H1 (cell line): Measurements from ENCODE around the gene SP7. TPM values are rescaled to one million over a fixed set of nuclear protein-coding genes. Genes with fewer than 3 reads are reported as not detected.

Experiments
- CTCF ChIA-PET: fragments of 300-600 bp; sonication (Branson Sonifier 250); formaldehyde crosslinking; loops from one replicate; lab custom pipeline; 2021; ENCODE audit not compliant: partially characterized antibody; lab: Charles Lee
- POLR2A ChIA-PET: fragments of 300-600 bp; sonication (Branson Sonifier 250); formaldehyde crosslinking; loops from one replicate; lab custom pipeline; 2021; ENCODE audit warnings: inconsistent platforms; ENCODE audit not compliant: partially characterized antibody; lab: Charles Lee
- DNase-seq, 2 experiments: peaks; one replicate each; pipeline versions ENCODE4 v3.0.0 to v3.0.0-alpha.2; 2010 to 2022; ENCODE audit warnings: low spot score in 2 of 2, low read depth in 1 of 2, mixed read lengths in 1 of 2
- FAIRE-seq: peaks from 2 replicates; lab custom pipeline; 2011; peaks lifted over from hg19 to GRCh38; lab: Jason Lieb, UNC
- H2AFZ ChIP-seq: 2 replicates; pipeline ENCODE4 v1.8.1; 2012; ENCODE audit warnings: low read length, inconsistent platforms
- H2AK5ac ChIP-seq: 2 replicates; pipeline ENCODE4 v1.6.1; 2013; ENCODE audit warnings: low read depth, low read length
- H2BK120ac ChIP-seq: replicated peaks from 2 replicates; pipeline ENCODE3; 2013; ENCODE audit warnings: low read depth, low read length, inconsistent platforms
- H2BK12ac ChIP-seq: 2 replicates; pipeline ENCODE4 v1.6.1; 2013; ENCODE audit warnings: low read depth, low read length
- H2BK15ac ChIP-seq: 2 replicates; pipeline ENCODE4 v1.6.1; 2013; ENCODE audit warnings: low read length
- H2BK20ac ChIP-seq: 2 replicates; pipeline ENCODE4 v1.6.1; 2013; ENCODE audit warnings: low read length
- H2BK5ac ChIP-seq: 2 replicates; pipeline ENCODE4 v1.6.1; 2013; ENCODE audit warnings: low read depth, low read length
- H3K14ac ChIP-seq: 2 replicates; pipeline ENCODE4 v1.6.1; 2013; ENCODE audit warnings: inconsistent platforms; ENCODE audit not compliant: insufficient read length
- H3K18ac ChIP-seq: 2 replicates; pipeline ENCODE4 v1.6.1; 2013; ENCODE audit warnings: low read length; ENCODE audit errors: extremely low read depth
- H3K23ac ChIP-seq: 2 replicates; pipeline ENCODE4 v1.6.1; 2013; ENCODE audit warnings: inconsistent platforms; ENCODE audit not compliant: insufficient read length
- H3K23me2 ChIP-seq: 2 replicates; pipeline ENCODE4 v1.6.1; 2013; ENCODE audit warnings: low read depth, low read length
- H3K27ac ChIP-seq: 2 replicates; pipeline ENCODE4 v1.6.1; 2011; ENCODE audit warnings: low read depth, low read length, inconsistent platforms
- H3K27me3 ChIP-seq, 4 experiments: replicated peaks in 1 of 4; 1 replicate in 1 of 4; 2 replicates in 3 of 4; pipeline versions ENCODE4 v1.6.1 to v1.8.1; 2011 to 2013; ENCODE audit warnings: low read length in 3 of 4, mild to moderate bottlenecking in 3 of 4, inconsistent platforms in 2 of 4, mixed read lengths in 2 of 4, moderate library complexity in 1 of 4; ENCODE audit not compliant: control insufficient read depth in 3 of 4, insufficient read depth in 3 of 4; ENCODE audit errors: extremely low read depth in 1 of 4
- H3K36me3 ChIP-seq, 4 experiments: 2 replicates each; pipeline versions ENCODE4 v1.6.1 to v1.8.1; 2011 to 2013; ENCODE audit warnings: mild to moderate bottlenecking in 4 of 4, low read length in 3 of 4, moderate library complexity in 2 of 4, control low read depth in 1 of 4, inconsistent platforms in 1 of 4; ENCODE audit not compliant: insufficient read depth in 4 of 4, control insufficient read depth in 2 of 4
- H3K4ac ChIP-seq: replicated peaks from 2 replicates; pipeline ENCODE3; 2013; ENCODE audit warnings: low read length, low read depth, mixed read lengths, inconsistent platforms; ENCODE audit not compliant: insufficient read length
- H3K4me1 ChIP-seq, 4 experiments: replicated peaks in 1 of 4; 1 replicate in 1 of 4; 2 replicates in 3 of 4; pipeline versions ENCODE4 v1.6.1 to v1.8.1; 2011 to 2013; ENCODE audit warnings: low read length in 3 of 4, inconsistent platforms in 2 of 4, mixed read lengths in 1 of 4; ENCODE audit not compliant: insufficient read depth in 4 of 4, control insufficient read depth in 3 of 4
- H3K4me2 ChIP-seq, 2 experiments: 2 replicates each; pipeline versions ENCODE4 v1.6.1 to v1.8.1; 2011 to 2013; ENCODE audit warnings: low read depth in 2 of 2, low read length in 2 of 2, control low read depth in 1 of 2, inconsistent platforms in 1 of 2, mild to moderate bottlenecking in 1 of 2; ENCODE audit not compliant: insufficient read depth in 1 of 2
- H3K4me3 ChIP-seq, 4 experiments: fragments of 200-600, 300-600 bp in 1 of 4; sonication (generic), shearing (Covaris generic), sonication (Bioruptor Twin) in 1 of 4; 2 replicates each; pipeline versions ENCODE4 v1.5.1 to v1.8.1; 2011 to 2016; ENCODE audit warnings: low read length in 4 of 4, low read depth in 3 of 4, control low read depth in 2 of 4, inconsistent platforms in 2 of 4, mild to moderate bottlenecking in 2 of 4, mixed read lengths in 1 of 4, moderate library complexity in 1 of 4; ENCODE audit not compliant: insufficient read depth in 2 of 4; ENCODE audit errors: extremely low read depth in 1 of 4
- H3K56ac ChIP-seq: replicated peaks from 2 replicates; pipeline ENCODE3; 2013; ENCODE audit warnings: low read depth, mild to moderate bottlenecking, mixed read lengths, low read length, inconsistent platforms; ENCODE audit not compliant: insufficient read length
- H3K79me1 ChIP-seq: 2 replicates; pipeline ENCODE4 v1.6.1; 2013; ENCODE audit warnings: low read depth, low read length, control low read depth
- H3K79me2 ChIP-seq, 2 experiments: 2 replicates each; pipeline versions ENCODE4 v1.6.1 to v1.8.1; 2012 to 2013; ENCODE audit warnings: low read length in 2 of 2, mild to moderate bottlenecking in 2 of 2, inconsistent platforms in 1 of 2; ENCODE audit not compliant: insufficient read depth in 2 of 2, control insufficient read depth in 1 of 2
- H3K9ac ChIP-seq, 4 experiments: replicated peaks in 1 of 4; 1 replicate in 1 of 4; 2 replicates in 3 of 4; pipeline versions ENCODE4 v1.6.1 to v1.8.1; 2011 to 2013; ENCODE audit warnings: low read depth in 3 of 4, low read length in 3 of 4, control low read depth in 2 of 4, mild to moderate bottlenecking in 2 of 4, moderate library complexity in 2 of 4, inconsistent platforms in 1 of 4; ENCODE audit errors: extremely low read depth in 1 of 4
- H3K9me3 ChIP-seq, 2 experiments: 2 replicates each; pipeline versions ENCODE4 v1.6.1 to v1.8.1; 2012 to 2013; ENCODE audit warnings: mild to moderate bottlenecking in 2 of 2, moderate library complexity in 2 of 2, control low read depth in 1 of 2, inconsistent platforms in 1 of 2, low read depth in 1 of 2, low read length in 1 of 2, mixed read lengths in 1 of 2; ENCODE audit not compliant: insufficient read depth in 2 of 2
- H4K20me1 ChIP-seq, 2 experiments: replicated peaks in 1 of 2; 2 replicates each; pipeline versions ENCODE3 to v1.8.1; 2011 to 2013; ENCODE audit warnings: inconsistent platforms in 2 of 2, low read length in 2 of 2, mild to moderate bottlenecking in 1 of 2; ENCODE audit not compliant: insufficient read depth in 2 of 2, control insufficient read depth in 1 of 2
- H4K5ac ChIP-seq: 2 replicates; pipeline ENCODE4 v1.6.1; 2013; ENCODE audit warnings: low read length, low read depth, mixed read lengths, inconsistent platforms; ENCODE audit not compliant: insufficient read length
- H4K8ac ChIP-seq: 2 replicates; pipeline ENCODE4 v1.8.0; 2013; ENCODE audit warnings: mild to moderate bottlenecking, moderate library complexity, low read length, inconsistent platforms; ENCODE audit not compliant: insufficient read depth; ENCODE audit errors: extremely low read depth
- H4K91ac ChIP-seq: replicated peaks from 2 replicates; pipeline ENCODE3; 2013; ENCODE audit warnings: low read length, mixed read lengths, inconsistent platforms; ENCODE audit not compliant: insufficient read length
- BCL11A ChIP-seq, 2 experiments: IDR thresholded peaks; one replicate each; pipeline ENCODE4 v1.6.1; 2011; ENCODE audit warnings: low read depth in 2 of 2, low read length in 2 of 2, mild to moderate bottlenecking in 2 of 2
- BRCA1 ChIP-seq: IDR thresholded peaks from 2 replicates; pipeline ENCODE4 v1.6.1; 2012; ENCODE audit warnings: low read depth, low read length, improper control_type of control experiment
- CHD1 ChIP-seq: IDR thresholded peaks from 2 replicates; pipeline ENCODE4 v1.6.1; 2012; ENCODE audit warnings: low read depth, low read length, improper control_type of control experiment
- CHD2 ChIP-seq: IDR thresholded peaks from 2 replicates; pipeline ENCODE4 v1.6.1; 2012; ENCODE audit warnings: low read length, improper control_type of control experiment
- JUN ChIP-seq: IDR thresholded peaks from 2 replicates; pipeline ENCODE4 v1.6.1; 2011; ENCODE audit warnings: low read depth, mild to moderate bottlenecking, improper control_type of control experiment, low read length
- POLR2A ChIP-seq, 2 experiments: IDR thresholded peaks; 1 replicate in 1 of 2; 2 replicates in 1 of 2; pipeline ENCODE4 v1.6.1; 2011; ENCODE audit warnings: low read depth in 2 of 2, low read length in 2 of 2, mild to moderate bottlenecking in 2 of 2; ENCODE audit errors: control extremely low read depth in 1 of 2
- RAD21 ChIP-seq, 2 experiments: IDR thresholded peaks in 1 of 2; conservative IDR thresholded peaks in 1 of 2; 2 replicates each; pipeline ENCODE4 v1.6.1; 2011; ENCODE audit warnings: low read depth in 2 of 2, low read length in 2 of 2, improper control_type of control experiment in 1 of 2, inconsistent platforms in 1 of 2, mild to moderate bottlenecking in 1 of 2, moderate library complexity in 1 of 2
- RFX5 ChIP-seq: IDR thresholded peaks from 2 replicates; pipeline ENCODE4 v1.6.1; 2011; ENCODE audit warnings: low read depth, low read length, improper control_type of control experiment, borderline replicate concordance
- SAP30 ChIP-seq: fragments of 300-600 bp; sonication (generic); IDR thresholded peaks from 2 replicates; pipeline ENCODE4 v1.7.1; 2012; ENCODE audit warnings: low read length, moderate library complexity, mild to moderate bottlenecking, inconsistent platforms; ENCODE audit not compliant: insufficient read depth, insufficient replicate concordance
- SP4 ChIP-seq: IDR thresholded peaks from 2 replicates; pipeline ENCODE4 v1.6.1; 2012; ENCODE audit warnings: low read length, inconsistent platforms
- WGBS, 2 experiments: shearing (Covaris generic) in 1 of 2; methylation state at CpG; one replicate each; pipeline versions ENCODE4 v1.1.6 to v1.1.7; 2013 to 2015; ENCODE audit warnings: low lambda C conversion rate in 2 of 2, mixed read lengths in 2 of 2, inconsistent platforms in 1 of 2, low coverage in 1 of 2, missing lambda C conversion rate in 1 of 2; ENCODE audit not compliant: insufficient replicate concordance in 2 of 2, insufficient coverage in 1 of 2, insufficient read length in 1 of 2; ENCODE audit errors: extremely low coverage in 1 of 2, missing lambda C conversion rate in 1 of 2; 5-methylcytosine and 5-hydroxymethylcytosine counted together
- polyA plus RNA-seq, 7 experiments: library from polyadenylated mRNA; depleted of rRNA in 3 of 7; stranded (reverse) in 5 of 7; unstranded in 2 of 7; fragments of >200 nt in 5 of 7; fragments of 200-250 nt in 2 of 7; gene quantifications; 1 replicate in 5 of 7; 2 replicates in 1 of 7; 4 replicates in 1 of 7; pipeline versions ENCODE4 v1.2.1 to v1.2.3, GENCODE V29; 2011 to 2013; ENCODE audit warnings: missing spikeins in 2 of 7, mixed read lengths in 2 of 7
- total RNA-seq: library from RNA; stranded (reverse); fragmentation: NEBNext Ultra II Directional; extraction: Animal tissue kit (Norgen Biotek cat#: 25700); gene quantifications from 2 replicates; pipeline ENCODE4 v1.2.1, GENCODE V29; 2021

SP7 gene
- total and polyA plus RNA-seq, 2 of the 8 experiments (the other 6 are each of a cell fraction or from before 2014, with no cell fraction given): 0.12 to 0.13 TPM

GRCh38 chr12:53381731-53382630 is 45.8 kb upstream of the SP7 start:
- H3K27ac ChIP-seq: no peak overlapping the region
- peaks cover 7% of the 10 kb centered on the region; the same call in 1 of the 2 replicates for H3K23me2 ChIP-seq
- peak overlapping the region in 2 of 4 experiments; percentile 25 to 28; a peak in 3 of 7 replicates for H3K9ac ChIP-seq
- no peak overlapping the region for H3K23ac ChIP-seq
- peak in 1 of 2 experiments; percentile 56 for DNase-seq
- peak overlapping the region; percentile 13; the same call in 1 of the 2 replicates for H2BK5ac ChIP-seq
- peaks cover 18 to 37% (median 20%) of the 10 kb centered on the region in 4 experiments for H3K36me3 ChIP-seq
- H3K27me3 ChIP-seq: no peaks in the 10 kb centered on the region
- peaks cover 2 to 13% of the 10 kb centered on the region in 2 experiments for H4K20me1 ChIP-seq
- H3K4me3 ChIP-seq: peak overlapping the region; percentile 51 to 72 (median 54); a peak in 5 of 8 replicates
- ChIA-PET POLR2A (interaction anchor here (0.6 to 2.0 kb wide), 18 partner anchors 9 to 375 kb away, joined by 3 to 14 read pairs (median 4); partner anchors contain the start of genes AAAS and NPFF), CTCF (interaction anchor here (0.5 to 4.8 kb wide), 31 partner anchors 10 to 496 kb away, joined by 3 to 69 read pairs (median 4); partner anchors contain the start of genes AAAS, AMHR2 and SP7)
- 83% methylated on average over 9 of the region's 9 CpGs; no CpG with 5 or more reads in 1 of the 2 experiments for WGBS, 2 experiments
- H2AFZ ChIP-seq: no peak overlapping the region
- no peak overlapping the region for H2BK15ac ChIP-seq
- H3K4ac ChIP-seq: peak overlapping the region; percentile 80
- H2AK5ac ChIP-seq: no peak overlapping the region; the same call in 1 of the 2 replicates
- H2BK120ac ChIP-seq: no peak overlapping the region
- FAIRE-seq: no peak
- H4K8ac ChIP-seq: peak overlapping the region; percentile 72
- no peak overlapping the region for H4K5ac ChIP-seq
- H4K91ac ChIP-seq: no peak overlapping the region
- peak overlapping the region; percentile 51; the same call in 1 of the 2 replicates for H2BK12ac ChIP-seq
- H3K79me1 ChIP-seq: peaks cover 12% of the 10 kb centered on the region
- H3K18ac ChIP-seq: no peak overlapping the region
- peaks cover 6 to 26% (median 14%) of the 10 kb centered on the region in 4 experiments for H3K4me1 ChIP-seq
- H3K56ac ChIP-seq: no peak overlapping the region
- peak overlapping the region; percentile 72 to 81 for H3K4me2 ChIP-seq
- H2BK20ac ChIP-seq: no peak overlapping the region
- H3K9me3 ChIP-seq: no peaks in the 10 kb centered on the region
- no peak overlapping the region for H3K14ac ChIP-seq
- H3K79me2 ChIP-seq: peaks cover 12 to 50% of the 10 kb centered on the region in 2 experiments
- TF ChIP-seq SP4 (no peak), RFX5 (no peak), CHD1 (no peak), JUN (no peak), BCL11A (IDR thresholded peaks at IDR 0.05; ENCODE audit: low read depth in 2 of 2, low read length in 2 of 2) (no peak), SAP30 (no peak), POLR2A (IDR thresholded peaks at IDR 0.05; ENCODE audit: control extremely low read depth in 1 of 2, low read depth in 2 of 2, low read length in 2 of 2) (no peak; a peak in 1 of 3 replicates), RAD21 (IDR thresholded peaks at IDR 0.05 in 1 of 2, conservative IDR thresholded peaks at IDR 0.05 in 1 of 2; ENCODE audit: low read depth in 2 of 2, low read length in 2 of 2) (peak; percentile 68 to 70), BRCA1 (no peak), CHD2 (no peak)
